KMS-11 (cell line): ENCODE data around the gene RASGRP2.
A peak's percentile ranks its signal among the peaks of the same experiment; 100 is the strongest.

Experiments
- H2AFZ ChIP-seq: fragments of 200-600 bp; sonication (generic); 2 replicates; pipeline ENCODE4 v1.6.1; 2016; ENCODE audit warnings: antibody characterized with exemption, mixed run types, low read depth
- H3K27ac ChIP-seq: fragments of 200-600 bp; sonication (generic); 2 replicates; pipeline ENCODE4 v1.6.1; 2016; ENCODE audit warnings: mild to moderate bottlenecking, mixed run types
- H3K27me3 ChIP-seq: fragments of 200-600 bp; sonication (generic); 2 replicates; pipeline ENCODE4 v1.6.1; 2017; ENCODE audit warnings: mild to moderate bottlenecking, low read depth, mixed run types, moderate library complexity; ENCODE audit not compliant: insufficient read depth
- H3K36me3 ChIP-seq: fragments of 200-600 bp; sonication (generic); 2 replicates; pipeline ENCODE4 v1.6.1; 2017; ENCODE audit warnings: mild to moderate bottlenecking, mixed run types; ENCODE audit not compliant: insufficient read depth
- H3K4me1 ChIP-seq: fragments of 200-600 bp; sonication (generic); 2 replicates; pipeline ENCODE4 v1.6.1; 2016; ENCODE audit warnings: mild to moderate bottlenecking, low read depth, mixed run types; ENCODE audit not compliant: poor library complexity, severe bottlenecking
- H3K4me2 ChIP-seq: fragments of 200-600 bp; sonication (generic); 2 replicates; pipeline ENCODE4 v1.7.0; 2016; ENCODE audit warnings: mild to moderate bottlenecking, mixed run types
- H3K4me3 ChIP-seq: fragments of 200-600 bp; sonication (generic); IDR thresholded peaks from 2 replicates; pipeline ENCODE4 v1.6.1; 2017; ENCODE audit warnings: low read depth, low read length, mixed read lengths; ENCODE audit not compliant: insufficient read depth
- H3K79me2 ChIP-seq: fragments of 200-600 bp; sonication (generic); 2 replicates; pipeline ENCODE4 v1.6.1; 2016; ENCODE audit warnings: low read depth, mixed run types; ENCODE audit not compliant: insufficient read depth
- H3K9ac ChIP-seq: fragments of 200-600 bp; sonication (generic); 2 replicates; pipeline ENCODE4 v1.6.1; 2016; ENCODE audit warnings: mild to moderate bottlenecking, mixed run types
- H4K20me1 ChIP-seq: fragments of 200-600 bp; sonication (generic); 2 replicates; pipeline ENCODE4 v1.6.1; 2016; ENCODE audit warnings: mild to moderate bottlenecking, mixed run types; ENCODE audit not compliant: insufficient read depth
- TF ChIP-seq, protein P1 (sequence below): fragments of 200-600 bp; sonication (generic); conservative IDR thresholded peaks from 2 replicates; pipeline ENCODE4 v1.6.1; 2017; ENCODE audit warnings: low read depth, mild to moderate bottlenecking, antibody characterized with exemption, low read length, moderate library complexity, mixed read lengths

Gene RASGRP2

DNA sequence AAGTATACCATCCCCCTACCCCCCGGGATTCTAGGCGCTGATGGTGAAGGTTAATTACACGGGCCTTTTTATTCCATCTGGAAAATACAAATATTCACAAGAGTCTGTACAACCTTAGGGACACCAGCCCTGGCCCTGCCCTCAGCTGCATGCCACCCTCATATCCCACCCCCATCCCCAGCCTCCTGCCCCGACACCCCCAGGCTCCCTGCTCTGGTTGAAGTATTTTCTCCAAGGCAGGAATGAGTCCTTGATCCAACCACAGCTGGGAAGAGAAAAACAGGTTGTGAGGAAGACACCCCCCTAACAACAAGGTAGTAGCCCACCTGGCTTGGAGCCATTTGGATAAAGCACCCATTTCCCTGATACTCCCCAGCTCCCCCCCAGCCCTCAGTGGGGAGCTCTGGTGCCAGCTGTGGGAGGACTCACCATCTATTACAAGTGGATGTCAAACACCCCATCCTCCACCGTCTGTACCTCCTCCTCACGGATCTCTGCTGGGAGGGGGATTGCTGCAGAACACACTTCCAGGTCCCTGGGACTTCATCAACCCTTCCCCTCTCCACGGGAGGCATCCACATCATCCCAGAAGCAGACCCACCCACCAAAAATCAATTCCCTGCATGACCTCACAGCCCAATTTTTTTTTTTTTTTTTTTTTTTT, 16.9 kb downstream of the RASGRP2 start:
- Histone ChIP-seq H3K27me3 (peaks cover 73% of the 10 kb centered on the region), H3K9ac (no peak overlapping the region), H3K36me3 (no peaks in the 10 kb centered on the region), H4K20me1 (no peaks in the 10 kb centered on the region), H3K79me2 (no peaks in the 10 kb centered on the region), H3K27ac (no peak overlapping the region), H3K4me3 (no peak overlapping the region), H3K4me1 (peaks cover 8% of the 10 kb centered on the region), H2AFZ (no peak overlapping the region), H3K4me2 (no peak overlapping the region)
- TF ChIP-seq, protein P1, sequence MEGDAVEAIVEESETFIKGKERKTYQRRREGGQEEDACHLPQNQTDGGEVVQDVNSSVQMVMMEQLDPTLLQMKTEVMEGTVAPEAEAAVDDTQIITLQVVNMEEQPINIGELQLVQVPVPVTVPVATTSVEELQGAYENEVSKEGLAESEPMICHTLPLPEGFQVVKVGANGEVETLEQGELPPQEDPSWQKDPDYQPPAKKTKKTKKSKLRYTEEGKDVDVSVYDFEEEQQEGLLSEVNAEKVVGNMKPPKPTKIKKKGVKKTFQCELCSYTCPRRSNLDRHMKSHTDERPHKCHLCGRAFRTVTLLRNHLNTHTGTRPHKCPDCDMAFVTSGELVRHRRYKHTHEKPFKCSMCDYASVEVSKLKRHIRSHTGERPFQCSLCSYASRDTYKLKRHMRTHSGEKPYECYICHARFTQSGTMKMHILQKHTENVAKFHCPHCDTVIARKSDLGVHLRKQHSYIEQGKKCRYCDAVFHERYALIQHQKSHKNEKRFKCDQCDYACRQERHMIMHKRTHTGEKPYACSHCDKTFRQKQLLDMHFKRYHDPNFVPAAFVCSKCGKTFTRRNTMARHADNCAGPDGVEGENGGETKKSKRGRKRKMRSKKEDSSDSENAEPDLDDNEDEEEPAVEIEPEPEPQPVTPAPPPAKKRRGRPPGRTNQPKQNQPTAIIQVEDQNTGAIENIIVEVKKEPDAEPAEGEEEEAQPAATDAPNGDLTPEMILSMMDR, result no peak

DNA sequence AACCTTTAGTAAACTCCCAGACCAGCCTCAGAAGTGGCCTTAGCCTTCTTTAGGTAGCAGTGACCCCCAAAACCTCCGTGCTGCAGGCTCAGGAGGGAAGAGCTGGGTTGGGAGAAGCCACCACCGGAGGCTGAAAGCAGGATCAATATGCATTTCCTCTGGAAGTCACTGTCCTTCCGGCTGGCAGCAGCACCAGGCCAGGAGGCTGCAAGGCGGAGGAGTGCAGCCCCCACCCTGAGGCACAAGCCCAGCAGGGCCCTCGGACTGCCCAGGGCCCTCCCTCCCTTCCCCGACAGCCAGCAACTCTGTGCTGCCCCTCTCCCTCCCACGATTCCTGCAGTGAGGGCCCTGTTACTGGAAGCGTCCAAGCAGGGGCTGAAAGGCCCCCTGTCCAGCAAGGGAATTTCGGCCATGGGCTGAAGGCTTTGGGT, 17.7 kb downstream of the RASGRP2 start:
- Histone ChIP-seq H4K20me1 (no peaks in the 10 kb centered on the region), H3K79me2 (no peaks in the 10 kb centered on the region), H3K4me2 (no peak overlapping the region), H3K27me3 (peaks cover 73% of the 10 kb centered on the region), H3K27ac (no peak overlapping the region), H3K9ac (no peak overlapping the region), H3K36me3 (no peaks in the 10 kb centered on the region), H3K4me1 (peaks cover 8% of the 10 kb centered on the region), H2AFZ (no peak overlapping the region), H3K4me3 (no peak overlapping the region)
- TF ChIP-seq, protein P1, result no peak

DNA sequence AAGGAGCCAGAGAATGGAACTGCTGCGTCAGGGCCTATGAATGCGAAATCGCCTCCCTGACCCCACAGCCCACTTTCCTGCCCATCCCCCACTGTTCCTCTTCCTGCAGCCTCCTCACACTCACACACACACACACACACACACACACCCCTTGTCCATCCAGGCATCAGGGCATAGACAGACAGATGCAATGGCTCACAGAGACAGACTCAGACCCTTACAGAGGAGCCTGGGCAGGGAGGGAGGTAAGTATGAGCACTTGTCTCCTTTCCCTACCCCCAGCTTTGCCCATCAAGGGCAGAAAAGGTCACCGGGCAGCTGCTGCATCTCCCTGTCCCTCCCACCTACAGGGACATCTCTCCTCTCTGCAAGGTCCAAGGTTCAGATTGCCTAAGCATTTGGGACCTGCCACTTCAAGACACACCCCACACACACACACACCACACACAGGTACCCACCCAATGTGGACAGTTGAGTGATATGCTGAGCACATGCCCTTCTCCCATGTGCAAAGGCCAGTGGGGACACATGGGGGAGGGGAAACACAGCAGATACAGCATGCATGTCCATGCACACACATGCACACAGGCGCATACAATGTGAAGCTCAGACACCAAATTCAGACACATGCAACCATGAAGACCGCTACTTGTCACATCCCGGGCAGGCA, 18.9 kb downstream of the RASGRP2 start:
- peaks cover 74% of the 10 kb centered on the region for H3K27me3 ChIP-seq
- H3K9ac ChIP-seq, result no peak overlapping the region
- H3K27ac ChIP-seq, result no peak overlapping the region
- peaks cover 8% of the 10 kb centered on the region for H3K4me1 ChIP-seq
- H3K36me3 ChIP-seq, result no peaks in the 10 kb centered on the region
- no peak overlapping the region for H3K4me2 ChIP-seq
- no peak overlapping the region for H2AFZ ChIP-seq
- TF ChIP-seq, protein P1, result no peak
- no peaks in the 10 kb centered on the region for H3K79me2 ChIP-seq
- no peaks in the 10 kb centered on the region for H4K20me1 ChIP-seq
- no peak overlapping the region for H3K4me3 ChIP-seq

- Histone ChIP-seq H3K4me1 (peaks cover 8% of the 10 kb centered on the region), H4K20me1 (no peaks in the 10 kb centered on the region), H3K4me2 (peak overlapping the region; percentile 100), H3K79me2 (no peaks in the 10 kb centered on the region), H3K27ac (no peak overlapping the region), H3K36me3 (no peaks in the 10 kb centered on the region), H3K27me3 (peaks cover 72% of the 10 kb centered on the region), H3K4me3 (no peak overlapping the region), H3K9ac (no peak overlapping the region), H2AFZ (peak overlapping the region; percentile 100; the same call in 1 of the 2 replicates)
- TF ChIP-seq, protein P1, result no peak
Observed at GRCh38 chr11:64723907-64724862, 19.8 kb downstream of the RASGRP2 start.
